GM21723 (cell line): Measurements from ENCODE around the gene RDX.
A peak's percentile ranks its signal among the peaks of the same experiment; 100 is the strongest.
"Not testable (repeated sequence)": the region's sequence is repeated elsewhere in the genome, so short reads cannot be mapped to it uniquely, and the experiment has no call there.

Experiments
- ATAC-seq: cut with Tn5 transposase; IDR thresholded peaks from one replicate; pipeline ENCODE4 v1.9.1; 2021; ENCODE audit warnings: mild to moderate bottlenecking, moderate library complexity; ENCODE audit not compliant: unreplicated experiment

Gene RDX

DNA sequence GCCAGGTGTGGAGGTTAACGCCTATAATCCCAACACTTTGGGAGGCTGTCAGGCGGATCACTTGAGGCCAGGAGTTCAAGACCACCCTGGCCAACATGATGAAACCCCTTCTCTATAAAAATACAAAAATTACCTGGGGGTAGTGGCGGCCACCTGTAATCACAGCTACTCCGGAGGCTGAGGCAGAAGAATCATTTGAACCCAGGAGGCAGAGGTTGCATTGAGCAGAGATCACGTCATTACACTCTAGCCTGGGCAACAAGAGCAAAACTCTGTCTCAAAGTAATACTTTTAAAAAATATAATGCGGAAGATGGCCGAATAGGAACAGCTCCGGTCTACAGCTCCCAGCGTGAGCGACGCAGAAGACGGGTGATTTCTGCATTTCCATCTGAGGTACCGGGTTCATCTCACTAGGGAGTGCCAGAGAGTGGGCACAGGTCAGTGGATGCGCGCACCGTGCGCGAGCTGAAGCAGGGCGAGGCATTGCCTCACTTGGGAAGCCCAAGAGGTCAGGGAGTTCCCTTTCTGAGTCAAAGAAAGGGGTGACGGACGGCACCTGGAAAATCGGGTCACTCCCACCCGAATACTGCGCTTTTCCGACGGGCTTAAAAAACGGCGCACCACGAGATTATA lies 87.6 kb downstream of the RDX start:
- not testable (repeated sequence) for ATAC-seq

GRCh38 chr11:110207123-110207522 lies 89.3 kb downstream of the RDX start:
- ATAC-seq = no peak

GRCh38 chr11:110200836-110201235 lies 95.6 kb downstream of the RDX start:
- no peak for ATAC-seq

DNA sequence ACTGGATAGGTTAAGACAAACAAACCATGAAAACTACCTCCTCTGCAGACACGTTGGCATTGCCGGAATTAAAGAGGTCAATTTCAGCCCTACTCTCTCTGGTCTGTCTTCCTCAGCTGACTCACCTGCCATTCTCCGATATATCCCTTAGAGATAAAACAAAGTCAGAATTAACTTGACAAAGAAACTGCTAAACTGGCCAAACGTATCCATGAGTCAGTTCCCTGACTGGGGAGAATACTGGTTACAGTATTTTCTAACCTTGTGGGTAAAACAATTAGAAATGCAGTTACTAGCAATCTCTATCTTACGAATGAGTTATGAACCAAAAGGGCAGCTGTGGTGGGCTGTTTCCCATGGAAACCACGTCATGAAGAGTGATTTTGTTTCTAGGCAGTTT lies 96.2 kb downstream of the RDX start:
- ATAC-seq = no peak

- no peak for ATAC-seq
Observed at GRCh38 chr11:110199184-110199981, 97.0 kb downstream of the RDX start.

DNA sequence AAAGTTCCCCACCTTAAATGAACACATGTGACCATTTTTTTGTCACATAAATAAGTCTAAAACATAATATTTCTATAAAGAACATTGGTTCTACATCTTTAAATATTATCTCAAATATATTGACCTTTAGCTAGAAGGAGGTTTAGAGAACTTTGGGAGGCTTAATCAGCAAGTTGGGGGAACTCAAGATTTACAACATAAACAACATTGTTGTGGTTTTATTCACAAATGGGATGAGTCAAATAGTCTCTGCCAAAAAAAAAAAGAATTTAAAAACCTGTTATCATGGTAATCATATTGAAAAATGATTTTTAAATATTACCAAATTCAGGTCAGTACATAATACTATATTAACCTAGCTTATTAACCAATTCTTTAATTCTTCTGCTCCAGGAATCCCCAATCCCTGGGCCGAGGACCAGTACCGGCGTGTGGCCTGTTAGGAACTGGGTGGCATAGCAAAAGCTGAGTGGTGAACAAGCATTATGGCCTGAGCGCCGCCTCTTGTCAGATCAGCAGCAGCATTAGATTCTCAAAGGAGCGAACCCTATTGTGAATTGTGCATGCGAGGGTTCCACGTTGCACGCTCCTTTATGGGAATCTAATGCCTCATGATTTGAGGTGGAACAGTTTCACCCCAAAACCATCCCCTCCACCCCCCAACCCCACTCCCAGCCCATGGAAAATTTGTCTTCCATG lies 98.2 kb downstream of the RDX start:
- no peak for ATAC-seq

- no peak for ATAC-seq
Observed at GRCh38 chr11:110196884-110197420, 99.5 kb downstream of the RDX start.

DNA sequence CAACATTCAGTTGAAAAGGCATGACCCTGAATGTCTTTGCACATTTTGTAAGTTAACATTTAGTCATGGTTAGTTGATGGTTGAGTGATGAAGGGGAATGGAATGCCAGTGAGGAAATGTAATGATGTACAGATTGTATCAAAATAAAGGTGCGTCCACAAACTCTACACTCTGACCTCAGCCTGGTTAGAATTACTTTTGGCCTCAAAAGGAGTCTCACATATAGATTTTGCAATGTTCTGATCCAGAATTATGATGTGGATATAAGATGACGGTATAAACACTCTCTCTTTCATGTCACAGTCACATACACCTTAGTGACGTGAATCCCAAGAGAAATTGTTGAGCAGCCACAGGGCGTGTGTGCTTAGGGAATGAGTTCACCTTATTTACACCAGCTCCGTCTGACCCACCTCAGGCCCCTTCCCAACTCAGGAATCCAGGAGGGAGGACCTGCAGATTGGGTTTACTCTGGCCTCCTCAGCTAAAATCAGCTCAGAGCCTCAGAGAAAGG lies 100.1 kb downstream of the RDX start:
- no peak for ATAC-seq

DNA sequence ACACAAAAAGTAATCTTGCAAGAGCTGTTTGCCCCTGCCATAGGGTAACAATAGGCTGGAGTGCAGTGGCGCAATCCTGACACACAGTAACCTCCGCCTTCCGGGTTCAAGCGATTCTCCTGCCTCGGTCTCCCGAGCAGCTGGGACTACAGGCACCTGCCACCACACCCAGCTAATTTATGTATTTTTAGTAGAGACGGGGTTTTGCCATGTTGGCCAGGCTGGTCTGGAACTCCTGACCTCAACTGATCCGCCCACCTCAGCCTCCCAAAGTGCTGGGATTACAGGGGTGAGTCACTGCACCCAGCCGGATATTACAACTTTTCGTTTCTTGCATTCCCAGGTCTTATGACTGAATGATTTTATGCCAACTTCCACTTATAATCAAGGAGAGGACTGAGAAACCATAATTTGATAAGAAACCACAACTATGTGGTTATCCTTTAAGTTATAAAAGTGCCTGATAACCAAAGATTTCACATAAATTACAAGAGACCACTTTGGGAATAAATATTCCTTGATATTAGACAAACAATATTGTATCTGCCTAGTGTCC lies 102.1 kb downstream of the RDX start:
- ATAC-seq = not testable (repeated sequence)

GRCh38 chr11:110192604-110193282 lies 103.7 kb downstream of the RDX start:
- ATAC-seq = peak; percentile 78

- ATAC-seq = no peak
Observed at GRCh38 chr11:110190885-110191284, 105.5 kb downstream of the RDX start.

GRCh38 chr11:110187731-110188130 lies 108.7 kb downstream of the RDX start:
- ATAC-seq = no peak

DNA sequence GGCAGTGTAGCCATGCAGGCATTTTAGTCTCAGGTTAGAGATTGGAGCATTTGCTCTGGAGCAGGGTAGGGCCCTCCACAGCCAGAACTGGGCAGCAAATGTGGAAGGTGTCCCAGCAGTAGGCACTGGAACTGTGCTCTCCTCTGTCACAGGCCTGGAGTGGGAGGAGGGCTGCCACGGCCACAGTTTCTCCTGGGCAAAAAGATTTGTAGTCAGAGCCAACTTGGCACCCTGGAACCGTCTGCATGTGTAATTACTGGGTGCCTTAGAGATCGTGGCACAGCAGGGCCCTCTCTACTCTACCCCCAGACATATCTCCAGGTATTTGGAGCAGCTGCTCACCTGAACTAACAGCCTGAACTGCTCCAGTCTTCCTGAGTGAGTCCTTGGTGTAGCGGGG lies 109.5 kb downstream of the RDX start:
- ATAC-seq = no peak

DNA sequence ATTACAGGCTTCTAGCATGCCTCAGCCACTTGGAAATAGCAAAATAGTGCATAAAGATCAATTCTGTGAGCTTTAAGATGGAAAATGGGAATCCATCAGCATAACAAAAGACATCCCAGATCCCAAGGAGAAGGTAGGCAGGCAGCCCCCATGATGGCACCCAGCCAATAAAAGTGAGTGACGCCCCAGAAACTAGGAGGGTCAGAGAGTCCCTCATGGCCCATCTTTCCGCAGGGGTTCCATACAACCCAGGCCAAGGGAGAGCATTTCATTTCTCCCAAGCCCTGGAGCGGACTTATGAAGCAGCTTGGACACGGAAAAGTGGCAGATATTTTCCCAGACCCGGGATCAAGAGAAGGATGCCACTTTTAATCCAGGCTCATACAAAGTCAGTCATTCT lies 110.0 kb downstream of the RDX start:
- no peak for ATAC-seq

- no peak for ATAC-seq
Observed at GRCh38 chr11:110185599-110185998, 110.8 kb downstream of the RDX start.

DNA sequence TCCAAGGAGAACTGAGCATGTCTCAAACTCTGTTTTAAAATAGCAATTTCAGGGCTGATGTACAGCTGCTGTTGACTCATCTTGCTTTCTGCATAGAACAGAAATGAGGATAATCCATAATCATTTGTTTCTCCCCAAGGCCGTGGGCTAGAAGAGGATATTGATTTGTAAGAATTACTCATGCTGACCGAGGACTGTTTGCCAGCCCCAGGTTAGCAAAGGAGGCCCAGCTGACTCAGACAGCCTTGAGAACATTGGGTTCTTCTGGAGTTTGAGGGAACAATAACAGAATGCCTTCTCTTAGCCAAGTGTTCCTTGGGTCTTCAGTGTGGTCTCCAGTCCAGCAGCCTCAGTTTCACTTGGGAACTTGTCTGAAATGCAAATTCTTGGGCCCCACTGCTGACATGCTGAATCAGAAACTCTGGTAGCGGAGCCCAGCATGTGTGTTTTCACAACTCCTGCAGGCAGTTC lies 111.3 kb downstream of the RDX start:
- ATAC-seq = no peak

GRCh38 chr11:110184456-110184855 lies 112.0 kb downstream of the RDX start:
- ATAC-seq = no peak

GRCh38 chr11:110182886-110183285 lies 113.5 kb downstream of the RDX start:
- ATAC-seq = no peak

- no peak for ATAC-seq
Observed at GRCh38 chr11:110179064-110179463, 117.3 kb downstream of the RDX start.

- ATAC-seq = no peak
Observed at GRCh38 chr11:110177086-110177456, 119.3 kb downstream of the RDX start.
